Large intestine (tissue), 3 donors: ENCODE data around the gene KHK. TPM values are rescaled to one million over a fixed set of nuclear protein-coding genes. Genes with fewer than 3 reads are reported as not detected.

ENCODE experiments used
- DNase-seq, 2 donors: peaks; one replicate each; pipeline versions ENCODE4 v3.0.0 to v3.0.0-alpha.2; 2013
- H3K27ac ChIP-seq: one replicate; pipeline ENCODE4 v1.5.1; 2013; ENCODE audit warnings: low read length
- H3K27me3 ChIP-seq: 2 replicates; pipeline ENCODE4 v1.6.1; 2013; ENCODE audit warnings: low read length; ENCODE audit not compliant: control insufficient read depth, insufficient read depth
- H3K36me3 ChIP-seq: 2 replicates; pipeline ENCODE4 v1.6.1; 2013; ENCODE audit warnings: low read length; ENCODE audit not compliant: control insufficient read depth, insufficient read depth
- H3K4me1 ChIP-seq: one replicate; pipeline ENCODE4 v1.6.1; 2013; ENCODE audit warnings: low read length; ENCODE audit not compliant: control insufficient read depth, insufficient read depth
- H3K4me3 ChIP-seq: one replicate; pipeline ENCODE4 v1.5.1; 2013; ENCODE audit warnings: low read length
- H3K9me3 ChIP-seq: one replicate; pipeline ENCODE4 v1.6.1; 2013; ENCODE audit warnings: mild to moderate bottlenecking, low read depth, low read length, moderate library complexity; ENCODE audit not compliant: control insufficient read depth
- WGBS: methylation state at CpG from one replicate; pipeline ENCODE4 v1.1.5; 2013; ENCODE audit warnings: low lambda C conversion rate; ENCODE audit not compliant: insufficient coverage; 5-methylcytosine and 5-hydroxymethylcytosine counted together
- polyA plus RNA-seq: library from polyadenylated mRNA; unstranded; fragments of 120-200 nt; gene quantifications from one replicate; pipeline ENCODE4 v1.2.1, GENCODE V29; 2013

Gene KHK
- polyA plus RNA-seq, 1 donor, result 232 TPM

DNA sequence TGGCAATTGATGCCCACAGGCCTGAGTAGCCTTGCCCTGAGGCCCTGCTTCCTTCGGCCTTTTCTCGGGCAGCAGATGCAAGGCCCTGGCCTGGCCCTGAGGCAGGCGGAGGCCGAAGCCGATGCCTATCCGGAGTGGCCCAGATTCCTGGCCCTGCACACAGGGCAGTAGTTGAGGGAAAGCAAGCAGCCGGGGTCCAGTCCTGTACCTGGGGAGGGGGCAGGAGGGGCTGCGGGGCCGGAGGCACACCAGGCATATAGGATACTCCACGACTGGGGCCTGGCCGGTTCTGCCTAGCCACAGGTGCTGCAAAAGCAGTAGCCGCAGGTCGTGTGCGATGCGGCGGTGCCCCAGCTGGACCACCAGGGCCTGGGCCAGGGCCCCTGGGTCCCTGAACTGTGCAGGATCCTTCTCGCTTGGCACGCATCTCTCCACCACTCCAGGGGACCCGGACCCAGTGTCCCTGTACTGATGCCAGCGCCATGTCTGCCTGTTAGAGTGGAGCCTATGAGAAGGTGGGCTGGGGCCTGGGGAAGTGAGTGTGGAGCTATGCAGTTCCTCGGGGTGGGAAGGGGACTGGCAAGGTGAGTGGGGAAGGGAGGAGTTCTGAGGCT lies 50.9 kb downstream of the KHK start:
- 60% methylated on average over 1 of the region's 21 CpGs for WGBS
- H3K4me1 ChIP-seq, result peaks cover 16% of the 10 kb centered on the region

DNA sequence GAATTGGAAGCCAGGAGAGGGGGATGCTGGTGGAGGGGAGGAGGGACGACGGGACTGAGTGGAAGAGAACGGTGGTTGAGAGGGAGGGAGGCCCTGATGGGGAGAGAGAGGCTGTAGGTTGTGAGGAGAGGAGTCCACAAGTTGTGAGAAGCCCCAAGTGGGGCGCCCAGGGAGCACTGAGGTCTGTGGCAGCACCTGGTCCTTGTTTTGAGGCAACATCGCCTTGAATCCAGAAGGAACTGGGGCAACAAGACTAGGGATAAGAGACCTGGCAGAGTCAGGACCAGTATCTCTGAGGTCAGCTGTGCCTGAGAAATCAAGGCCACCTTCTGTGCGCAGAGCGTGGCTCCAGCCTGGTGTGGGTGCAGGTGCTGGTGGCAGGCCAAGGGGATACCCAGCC lies 51.5 kb downstream of the KHK start:
- peaks cover 14% of the 10 kb centered on the region for H3K4me1 ChIP-seq
- no peaks in the 10 kb centered on the region for H3K27me3 ChIP-seq
- DNase-seq, result no peak
- 60% methylated on average over 2 of the region's 7 CpGs for WGBS
- no peaks in the 10 kb centered on the region for H3K9me3 ChIP-seq
- no peak overlapping the region for H3K4me3 ChIP-seq
- H3K36me3 ChIP-seq, result peaks cover under 1% of the 10 kb centered on the region
- H3K27ac ChIP-seq, result no peak overlapping the region

More for the DNA sequence above, 50.9 kb downstream of the KHK start:
- peaks cover 8% of the 10 kb centered on the region for H3K36me3 ChIP-seq
- no peak for DNase-seq
- H3K9me3 ChIP-seq, result no peaks in the 10 kb centered on the region
- H3K27me3 ChIP-seq, result no peaks in the 10 kb centered on the region
- H3K27ac ChIP-seq, result no peak overlapping the region
- no peak overlapping the region for H3K4me3 ChIP-seq

- Histone ChIP-seq H3K27me3 (no peaks in the 10 kb centered on the region), H3K36me3 (no peaks in the 10 kb centered on the region), H3K4me3 (no peak within 1 kb of the TSS), H3K27ac (no peak within 1 kb of the TSS), H3K9me3 (no peaks in the 10 kb centered on the region), H3K4me1 (peaks cover 9% of the 10 kb centered on the region)
- no CpG with 5 or more reads among the region's 4 CpGs for WGBS
- no peak for DNase-seq
Measured at GRCh38 chr2:27139310-27139709, 52.7 kb downstream of the KHK start, which contains the start of gene PRR30. Gene PRR30, minus strand, starts transcription at chr2:27139410. Its CDS starts 1,081 bp downstream, at chr2:27138329.

DNA sequence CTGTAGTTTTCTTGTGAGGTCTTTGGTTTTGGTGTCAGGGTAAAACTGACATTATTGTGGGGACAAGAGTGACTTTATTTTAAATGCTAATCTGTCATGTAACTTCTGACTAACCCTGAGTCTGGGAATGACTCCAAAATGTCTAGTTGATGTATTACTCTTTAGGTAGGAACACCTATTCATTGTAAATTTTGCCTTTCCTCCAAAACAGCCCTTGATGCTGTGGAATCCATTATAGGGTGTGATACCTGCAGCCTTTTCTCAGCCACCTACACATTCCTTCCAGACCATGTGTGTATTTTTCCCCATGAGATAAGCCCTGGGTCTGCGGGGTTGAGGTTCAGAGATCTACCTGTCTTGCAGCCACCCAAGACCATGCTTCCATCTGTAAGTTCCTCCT lies 56.7 kb downstream of the KHK start:
- DNase-seq, result peak in 1 of 2 donors; percentile 37
- no peaks in the 10 kb centered on the region for H3K27me3 ChIP-seq
- H3K4me1 ChIP-seq, result peaks cover 9% of the 10 kb centered on the region
- H3K27ac ChIP-seq, result no peak overlapping the region
- H3K4me3 ChIP-seq, result no peak overlapping the region
- H3K36me3 ChIP-seq, result no peaks in the 10 kb centered on the region
- H3K9me3 ChIP-seq, result no peaks in the 10 kb centered on the region
- WGBS, result no CpG with 5 or more reads among the region's 1 CpG

GRCh38 chr2:27145682-27146081 lies 59.1 kb downstream of the KHK start:
- H3K27me3 ChIP-seq, result no peaks in the 10 kb centered on the region
- H3K27ac ChIP-seq, result no peak overlapping the region
- H3K9me3 ChIP-seq, result peaks cover 3% of the 10 kb centered on the region
- H3K4me1 ChIP-seq, result peaks cover 22% of the 10 kb centered on the region
- no peaks in the 10 kb centered on the region for H3K36me3 ChIP-seq
- no peak overlapping the region for H3K4me3 ChIP-seq
- no CpG with 5 or more reads among the region's 2 CpGs for WGBS
- DNase-seq, result no peak

DNA sequence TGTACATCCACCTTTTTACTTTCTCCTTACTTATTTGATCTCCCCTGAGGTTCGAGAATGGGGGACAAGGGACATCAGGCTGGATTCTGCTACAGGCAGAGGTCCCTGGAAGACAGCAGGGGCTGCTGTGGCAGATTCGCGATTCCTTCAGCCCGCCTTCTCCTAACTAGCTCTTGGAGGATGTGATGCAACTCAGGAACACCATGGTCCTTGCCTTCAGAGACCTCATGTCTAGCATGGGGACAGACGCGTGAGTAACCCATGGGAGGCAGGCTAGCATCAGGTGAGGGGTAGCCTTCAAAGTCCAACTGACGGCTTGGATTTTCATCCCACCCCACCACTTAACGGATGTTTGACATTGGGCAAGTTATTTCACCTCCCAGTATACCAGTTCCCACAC lies 61.4 kb downstream of the KHK start:
- H3K36me3 ChIP-seq, result no peaks in the 10 kb centered on the region
- H3K9me3 ChIP-seq, result peaks cover 3% of the 10 kb centered on the region
- no peak overlapping the region for H3K4me3 ChIP-seq
- no peak overlapping the region for H3K27ac ChIP-seq
- DNase-seq, result no peak
- WGBS, result no CpG with 5 or more reads among the region's 8 CpGs
- no peaks in the 10 kb centered on the region for H3K27me3 ChIP-seq
- peaks cover 13% of the 10 kb centered on the region for H3K4me1 ChIP-seq

- no peak for DNase-seq
- H3K4me1 ChIP-seq, result peaks cover 13% of the 10 kb centered on the region
- WGBS, result no CpG with 5 or more reads among the region's 12 CpGs
Measured at GRCh38 chr2:27148801-27149439, 62.3 kb downstream of the KHK start, which contains the start of gene TCF23. Gene TCF23, plus strand, starts transcription at chr2:27149004. Its CDS starts 130 bp downstream, at chr2:27149134.

GRCh38 chr2:27149570-27150405 lies 63.2 kb downstream of the KHK start:
- Histone ChIP-seq H3K27me3 (no peaks in the 10 kb centered on the region), H3K36me3 (no peaks in the 10 kb centered on the region), H3K4me3 (no peak overlapping the region), H3K4me1 (peaks cover 13% of the 10 kb centered on the region), H3K9me3 (peaks cover 3% of the 10 kb centered on the region), H3K27ac (no peak overlapping the region)
- WGBS, result no CpG with 5 or more reads among the region's 29 CpGs
- DNase-seq, result peak; percentile 42 to 66

More at GRCh38 chr2:27148801-27149439, 62.3 kb downstream of the KHK start, which contains the start of gene TCF23:
- Histone ChIP-seq H3K9me3 (peaks cover 3% of the 10 kb centered on the region), H3K27ac (no peak within 1 kb of the TSS), H3K36me3 (no peaks in the 10 kb centered on the region), H3K27me3 (no peaks in the 10 kb centered on the region), H3K4me3 (no peak within 1 kb of the TSS)
